PC-3 (cell line): ENCODE data around the gene CDK19. TPM values are rescaled to one million over a fixed set of nuclear protein-coding genes. Genes with fewer than 3 reads are reported as not detected.

ENCODE experiments used
- ATAC-seq: fragments of 200-7000 bp; cut with Tn5 transposase; 2 replicates; pipeline ENCODE4 v1.9.1; 2020; ENCODE audit warnings: mild to moderate bottlenecking, moderate library complexity
- BruUV-seq: library from RNA; stranded (reverse); fragments of 400-500 nt; replicated peaks from 2 replicates; lab custom pipeline; 2021; lab: Mats Ljungman, UMichigan
- CTCF ChIA-PET: fragments of 300-600 bp; sonication (Branson Sonifier 250); formaldehyde crosslinking; loops from one replicate; lab custom pipeline; 2022; ENCODE audit warnings: antibody characterized with exemption; lab: Charles Lee
- POLR2A ChIA-PET: fragments of 300-600 bp; sonication (Branson Sonifier 250); formaldehyde crosslinking; loops from one replicate; lab custom pipeline; 2022; ENCODE audit warnings: antibody characterized with exemption; ENCODE audit not compliant: unreplicated experiment; lab: Charles Lee
- DNase-seq: peaks from one replicate; pipeline ENCODE4 v3.0.0-alpha.2; 2015
- H2AFZ ChIP-seq: fragments of 300-600 bp; sonication (generic); 2 replicates; pipeline ENCODE4 v1.6.0; 2016; ENCODE audit warnings: antibody characterized with exemption, low read length
- H3F3A ChIP-seq: fragments of 300-600 bp; sonication (generic); one replicate; pipeline ENCODE4 v1.6.0; 2017; ENCODE audit warnings: antibody characterized with exemption, low read length, control low read depth, mild to moderate bottlenecking; ENCODE audit not compliant: unreplicated experiment
- H3K27ac ChIP-seq: fragments of 300-600 bp; sonication (generic); 2 replicates; pipeline ENCODE4 v1.5.1; 2016; ENCODE audit warnings: mild to moderate bottlenecking, low read length
- H3K27me3 ChIP-seq: fragments of 300-600 bp; sonication (generic); 2 replicates; pipeline ENCODE4 v1.6.1; 2016; ENCODE audit warnings: low read length, mixed read lengths
- H3K36me3 ChIP-seq: fragments of 300-600 bp; sonication (generic); 2 replicates; pipeline ENCODE4 v1.6.1; 2016; ENCODE audit warnings: low read depth, mixed run types, low read length, mixed read lengths
- H3K4me1 ChIP-seq: fragments of 300-600 bp; sonication (generic); 2 replicates; pipeline ENCODE4 v1.5.1; 2016; ENCODE audit warnings: low read length; ENCODE audit not compliant: insufficient read depth
- H3K4me2 ChIP-seq: fragments of 300-600 bp; sonication (generic); 2 replicates; pipeline ENCODE4 v1.6.0; 2016; ENCODE audit warnings: low read length
- H3K4me3 ChIP-seq: fragments of 300-600 bp; sonication (generic); 2 replicates; pipeline ENCODE4 v1.5.1; 2016; ENCODE audit warnings: mild to moderate bottlenecking, low read length, mixed read lengths
- H3K79me2 ChIP-seq: fragments of 300-600 bp; sonication (generic); 2 replicates; pipeline ENCODE4 v1.6.1; 2017; ENCODE audit warnings: low read length, mixed read lengths
- H3K9ac ChIP-seq: fragments of 300-600 bp; sonication (generic); 2 replicates; pipeline ENCODE4 v1.6.0; 2016; ENCODE audit warnings: mild to moderate bottlenecking, low read length
- H3K9me2 ChIP-seq: fragments of 300-600 bp; sonication (generic); replicated peaks from 2 replicates; pipeline ENCODE4 v1.6.1; 2016; ENCODE audit warnings: mixed run types, low read length, mixed read lengths
- H3K9me3 ChIP-seq: fragments of 300-600 bp; sonication (generic); 2 replicates; pipeline ENCODE4 v1.6.1; 2016; ENCODE audit warnings: low read length, mixed read lengths
- H4K20me1 ChIP-seq: fragments of 300-600 bp; sonication (generic); 2 replicates; pipeline ENCODE4 v1.6.1; 2016; ENCODE audit warnings: low read length, mixed read lengths
- EZH2 ChIP-seq: fragments of 300-600 bp; sonication (generic); IDR thresholded peaks from one replicate; pipeline ENCODE4 v1.6.1; 2017; ENCODE audit warnings: antibody characterized with exemption, mild to moderate bottlenecking, low read length; ENCODE audit not compliant: unreplicated experiment
- EZH2phosphoT487 ChIP-seq: fragments of 300-600 bp; sonication (generic); IDR thresholded peaks from 2 replicates; pipeline ENCODE4 v1.6.1; 2018; ENCODE audit warnings: mild to moderate bottlenecking, antibody characterized with exemption, low read length, borderline replicate concordance
- intact Hi-C: fragments of 100-400 bp; cut with micrococcal nuclease; formaldehyde crosslinking; loops from 2 replicates; pipeline ENCODE4 v1.9.0; 2023
- total RNA-seq: library from RNA; depleted of rRNA; stranded (reverse); fragments of >200 nt; gene quantifications from 2 replicates; pipeline ENCODE4 v1.2.3, GENCODE V29; 2014
- TF ChIP-seq, protein P1 (sequence below): fragments of 300-600 bp; sonication (generic); conservative IDR thresholded peaks from 2 replicates; pipeline ENCODE4 v1.5.1; 2017; ENCODE audit warnings: antibody characterized with exemption, low read depth, mild to moderate bottlenecking, low read length

The CDK19 gene
- total RNA-seq, 1 experiment from 2014 or later = 4.2 TPM

GRCh38 chr6:110662490-110663211 lies 152.6 kb downstream of the CDK19 start:
- ChIA-PET POLR2A (no interaction called here), CTCF (interaction anchor here (0.8 to 1.1 kb wide), 2 partner anchors 20 to 44 kb away, joined by 3 to 9 read pairs; no protein-coding TSS in a partner anchor)
- no peaks in the 10 kb centered on the region for H3K9me3 ChIP-seq
- peaks cover 43% of the 10 kb centered on the region for H3K4me1 ChIP-seq
- DNase-seq (peak; percentile 74), ATAC-seq (peak; percentile 83)
- H3K9ac ChIP-seq = peak overlapping the region; percentile 61
- BruUV-seq = no TSS peak
- H3K27ac ChIP-seq = peak overlapping the region; percentile 93
- H3K79me2 ChIP-seq = no peaks in the 10 kb centered on the region
- TF ChIP-seq EZH2 = no peak
- TF ChIP-seq, protein P1, sequence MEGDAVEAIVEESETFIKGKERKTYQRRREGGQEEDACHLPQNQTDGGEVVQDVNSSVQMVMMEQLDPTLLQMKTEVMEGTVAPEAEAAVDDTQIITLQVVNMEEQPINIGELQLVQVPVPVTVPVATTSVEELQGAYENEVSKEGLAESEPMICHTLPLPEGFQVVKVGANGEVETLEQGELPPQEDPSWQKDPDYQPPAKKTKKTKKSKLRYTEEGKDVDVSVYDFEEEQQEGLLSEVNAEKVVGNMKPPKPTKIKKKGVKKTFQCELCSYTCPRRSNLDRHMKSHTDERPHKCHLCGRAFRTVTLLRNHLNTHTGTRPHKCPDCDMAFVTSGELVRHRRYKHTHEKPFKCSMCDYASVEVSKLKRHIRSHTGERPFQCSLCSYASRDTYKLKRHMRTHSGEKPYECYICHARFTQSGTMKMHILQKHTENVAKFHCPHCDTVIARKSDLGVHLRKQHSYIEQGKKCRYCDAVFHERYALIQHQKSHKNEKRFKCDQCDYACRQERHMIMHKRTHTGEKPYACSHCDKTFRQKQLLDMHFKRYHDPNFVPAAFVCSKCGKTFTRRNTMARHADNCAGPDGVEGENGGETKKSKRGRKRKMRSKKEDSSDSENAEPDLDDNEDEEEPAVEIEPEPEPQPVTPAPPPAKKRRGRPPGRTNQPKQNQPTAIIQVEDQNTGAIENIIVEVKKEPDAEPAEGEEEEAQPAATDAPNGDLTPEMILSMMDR = no peak
- TF ChIP-seq EZH2phosphoT487 = no peak
- H4K20me1 ChIP-seq = no peaks in the 10 kb centered on the region
- intact Hi-C loops = loop anchor here (1.0 to 5.0 kb wide), 2 partner anchors 8 to 135 kb away; no protein-coding TSS in a partner anchor
- 0 out of 2 replicates have a peak, but pooled peaks cover 2% of the 10 kb centered on the region for H3K36me3 ChIP-seq
- no peaks in the 10 kb centered on the region for H3F3A ChIP-seq
- peak overlapping the region; percentile 70 for H3K4me2 ChIP-seq
- no peak overlapping the region for H2AFZ ChIP-seq
- no peak overlapping the region for H3K4me3 ChIP-seq
- no peaks in the 10 kb centered on the region for H3K27me3 ChIP-seq
- H3K9me2 ChIP-seq = no peaks in the 10 kb centered on the region

DNA sequence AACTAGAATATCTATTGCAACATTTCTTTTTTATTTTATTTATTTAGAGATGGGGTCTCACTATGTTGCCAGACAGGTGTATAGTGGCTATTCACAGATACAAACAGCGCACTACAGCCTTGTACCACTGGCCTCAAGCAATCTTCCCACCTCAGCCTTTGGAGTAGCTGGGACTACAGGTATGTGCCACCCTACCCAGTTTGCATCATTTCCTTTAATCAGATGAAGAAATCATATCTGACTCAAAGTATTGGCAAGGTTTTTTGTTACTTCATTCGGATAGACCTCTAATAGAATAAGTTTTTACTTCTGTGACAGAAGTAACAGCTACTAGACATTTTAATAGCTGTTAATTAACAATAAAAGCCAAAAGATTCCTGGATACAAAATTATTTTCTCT lies 153.9 kb downstream of the CDK19 start:
- Histone ChIP-seq H3K79me2 (no peaks in the 10 kb centered on the region), H3K9me2 (no peaks in the 10 kb centered on the region), H3K36me3 (0 out of 2 replicates have a peak, but pooled peaks cover 2% of the 10 kb centered on the region), H3K9me3 (no peaks in the 10 kb centered on the region), H4K20me1 (no peaks in the 10 kb centered on the region), H3K9ac (peak overlapping the region; percentile 61; the same call in 1 of the 2 replicates), H3K4me3 (no peak overlapping the region), H3K27ac (peak overlapping the region; percentile 93), H3K4me2 (no peak overlapping the region), H2AFZ (no peak overlapping the region), H3K27me3 (no peaks in the 10 kb centered on the region), H3K4me1 (peaks cover 55% of the 10 kb centered on the region), H3F3A (peaks cover 7% of the 10 kb centered on the region)
- POLR2A ChIA-PET = no interaction called here
- intact Hi-C loops = loop anchor here (5.0 kb wide), 1 partner anchor 134 kb away; no protein-coding TSS in a partner anchor
- CTCF ChIA-PET = no interaction called here
- BruUV-seq = no TSS peak
- no peak for ATAC-seq
- peak; percentile 72 for DNase-seq
- no peak for TF ChIP-seq EZH2
- TF ChIP-seq, protein P1 = no peak
- no peak for TF ChIP-seq EZH2phosphoT487
